Skeletal muscle tissue (tissue), 4 donors: ENCODE results near the gene ANK3. TPM values are rescaled to one million over a fixed set of nuclear protein-coding genes. Genes with fewer than 3 reads are reported as not detected.

ENCODE experiments used
- H3K27ac ChIP-seq: one replicate; pipeline ENCODE4 v1.7.0; 2013; ENCODE audit warnings: mild to moderate bottlenecking, low read depth, low read length, inconsistent platforms
- H3K27me3 ChIP-seq, 3 donors: one replicate each; pipeline ENCODE4 v1.7.0; 2013; ENCODE audit warnings: low read length in 3 of 3; ENCODE audit not compliant: control insufficient read depth in 3 of 3, insufficient read depth in 3 of 3
- H3K36me3 ChIP-seq, 3 donors: one replicate each; pipeline ENCODE4 v1.7.0; 2013; ENCODE audit warnings: low read length in 3 of 3; ENCODE audit not compliant: control insufficient read depth in 3 of 3, insufficient read depth in 3 of 3
- H3K4me1 ChIP-seq, 3 donors: one replicate each; pipeline ENCODE4 v1.7.0; 2013; ENCODE audit warnings: low read length in 3 of 3, mild to moderate bottlenecking in 3 of 3; ENCODE audit not compliant: control insufficient read depth in 3 of 3, insufficient read depth in 3 of 3
- H3K4me3 ChIP-seq, 3 donors: one replicate each; pipeline ENCODE4 v1.7.0; 2013; ENCODE audit warnings: low read length in 3 of 3
- H3K9ac ChIP-seq, 3 donors: one replicate each; pipeline ENCODE4 v1.7.0; 2013; ENCODE audit warnings: low read length in 3 of 3, mild to moderate bottlenecking in 3 of 3, moderate library complexity in 2 of 3, low read depth in 1 of 3
- H3K9me3 ChIP-seq, 3 donors: one replicate each; pipeline ENCODE4 v1.7.0; 2013; ENCODE audit warnings: low read length in 3 of 3; ENCODE audit not compliant: control insufficient read depth in 3 of 3
- total RNA-seq: library from RNA; depleted of rRNA; stranded (reverse); fragments of >200 nt; gene quantifications from one replicate; pipeline ENCODE4 v1.2.3, GENCODE V29; 2014
- donor health status: Osteomylitis.

Gene ANK3
- total RNA-seq, 1 donor from 2014 or later = 110 TPM

DNA sequence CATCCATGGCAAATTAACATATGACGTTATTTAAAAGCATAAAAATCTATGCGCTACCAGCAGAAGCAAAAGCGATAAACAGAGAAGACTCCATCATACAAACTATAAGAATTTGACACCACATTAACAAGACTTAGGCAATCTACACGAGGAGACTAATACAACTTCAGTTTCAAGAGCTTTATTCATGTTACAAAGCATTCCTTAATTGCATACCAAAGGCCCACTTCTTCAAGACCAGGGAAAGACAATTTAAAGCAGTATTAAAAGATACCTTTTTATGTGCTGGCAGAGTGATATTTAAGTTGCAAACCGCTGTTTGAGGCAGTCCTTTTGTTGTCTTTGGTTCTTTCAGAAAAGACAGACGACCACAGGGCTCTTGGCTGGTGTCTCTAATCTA lies 307.3 kb downstream of the ANK3 start:
- Histone ChIP-seq H3K27ac (no peak overlapping the region), H3K9ac (no peak overlapping the region), H3K4me3 (no peak overlapping the region), H3K27me3 (no peaks in the 10 kb centered on the region), H3K36me3 (peaks cover 0 to 47% (median 24%) of the 10 kb centered on the region in 3 donors), H3K4me1 (no peaks in the 10 kb centered on the region), H3K9me3 (no peaks in the 10 kb centered on the region)

- H3K4me1 ChIP-seq = no peaks in the 10 kb centered on the region
- H3K9me3 ChIP-seq = no peaks in the 10 kb centered on the region
- no peaks in the 10 kb centered on the region for H3K27me3 ChIP-seq
- H3K36me3 ChIP-seq = peaks cover 5 to 45% (median 37%) of the 10 kb centered on the region in 3 donors
- no peak overlapping the region for H3K27ac ChIP-seq
- H3K4me3 ChIP-seq = no peak overlapping the region
- no peak overlapping the region for H3K9ac ChIP-seq
Measured at GRCh38 chr10:60073781-60074656, 315.7 kb downstream of the ANK3 start.

DNA sequence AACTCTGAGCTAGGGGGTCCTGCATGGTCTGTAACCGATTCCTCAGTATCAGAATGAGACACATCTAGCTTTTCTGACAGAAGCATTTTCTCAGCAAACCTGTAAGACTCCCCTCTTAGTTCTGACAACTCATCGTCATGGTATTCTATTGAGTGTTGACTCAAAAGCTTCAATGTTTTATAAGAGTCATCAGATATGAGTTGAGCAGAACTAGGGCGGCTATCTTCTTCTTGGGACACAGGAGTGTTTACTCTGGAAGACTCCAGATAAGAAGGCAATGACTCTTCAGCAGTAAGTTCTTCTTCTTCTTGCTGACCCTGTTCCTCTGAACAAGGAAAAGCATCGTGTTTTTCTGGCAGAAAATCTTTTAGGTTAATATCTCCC lies 316.3 kb downstream of the ANK3 start:
- peaks cover 5 to 52% (median 39%) of the 10 kb centered on the region in 3 donors for H3K36me3 ChIP-seq

DNA sequence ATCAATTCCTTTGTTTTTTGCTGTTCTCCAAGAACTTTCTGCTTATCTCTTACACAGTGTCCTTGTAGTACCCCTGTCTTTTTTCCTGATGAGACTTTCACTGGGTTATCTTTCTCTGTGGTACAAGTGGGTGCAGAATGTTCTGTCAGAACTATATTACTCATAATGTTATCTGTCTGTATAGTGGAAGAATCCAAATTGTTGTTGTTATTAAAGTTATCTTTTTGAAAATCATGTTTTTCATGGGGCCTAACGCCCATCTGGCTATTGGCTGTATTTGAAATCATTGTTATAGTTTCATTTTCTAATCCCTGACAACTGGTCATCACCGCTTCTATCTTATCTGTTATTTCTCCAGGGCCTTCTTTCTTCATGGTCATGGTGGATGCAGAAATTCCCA lies 320.4 kb downstream of the ANK3 start:
- Histone ChIP-seq H3K27ac (no peak overlapping the region), H3K27me3 (no peaks in the 10 kb centered on the region), H3K36me3 (peaks cover 5 to 31% (median 30%) of the 10 kb centered on the region in 3 donors), H3K4me1 (no peaks in the 10 kb centered on the region), H3K9ac (no peak overlapping the region), H3K4me3 (no peak overlapping the region), H3K9me3 (no peaks in the 10 kb centered on the region)

More for the DNA sequence above, 316.3 kb downstream of the ANK3 start:
- Histone ChIP-seq H3K27ac (no peak overlapping the region), H3K4me3 (no peak overlapping the region), H3K27me3 (no peaks in the 10 kb centered on the region), H3K4me1 (no peaks in the 10 kb centered on the region), H3K9ac (no peak overlapping the region), H3K9me3 (no peaks in the 10 kb centered on the region)

DNA sequence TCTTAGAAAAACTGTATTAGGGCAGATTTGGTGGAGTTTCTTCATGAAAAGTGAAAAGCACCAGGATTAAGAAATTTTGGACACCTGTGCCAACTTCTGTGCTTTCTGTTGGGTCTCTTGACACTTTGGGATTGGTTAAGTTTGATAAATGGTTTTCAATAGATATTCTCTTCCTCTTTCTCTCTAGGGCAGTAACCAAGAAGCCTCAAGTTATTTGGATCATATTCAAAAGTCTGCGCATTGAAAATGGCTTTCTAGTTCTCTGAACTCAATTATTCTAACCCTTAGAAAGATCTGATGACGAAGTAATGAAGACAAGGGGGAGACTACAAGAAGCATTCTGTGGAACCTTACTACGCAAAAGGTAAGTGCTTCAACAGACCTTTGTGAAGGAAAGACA lies 339.3 kb downstream of the ANK3 start:
- Histone ChIP-seq H3K27ac (no peak overlapping the region), H3K9me3 (no peaks in the 10 kb centered on the region), H3K9ac (no peak overlapping the region), H3K4me1 (no peaks in the 10 kb centered on the region), H3K36me3 (peaks cover 0 to 8% (median 2%) of the 10 kb centered on the region in 3 donors), H3K4me3 (no peak overlapping the region), H3K27me3 (no peaks in the 10 kb centered on the region)

DNA sequence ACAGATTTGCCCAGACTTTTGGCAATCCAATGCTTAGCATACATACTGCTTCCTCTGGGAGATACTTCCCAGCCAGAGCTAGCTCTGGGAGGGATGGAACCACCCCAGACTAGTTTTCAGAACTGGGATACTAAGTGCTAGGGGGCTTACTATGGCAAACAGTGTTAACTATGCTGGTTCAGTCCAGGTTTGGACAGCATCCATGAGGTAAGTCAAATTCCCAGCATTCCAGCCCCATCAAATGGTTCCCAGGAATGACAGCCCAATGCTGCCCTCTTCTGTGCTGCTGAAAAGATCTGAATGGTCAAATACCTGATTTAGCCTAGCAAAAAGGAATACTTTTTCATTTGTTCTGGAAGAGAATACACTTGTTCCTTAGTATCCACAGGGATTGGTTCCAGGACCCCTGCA lies 341.6 kb downstream of the ANK3 start:
- no peaks in the 10 kb centered on the region for H3K4me1 ChIP-seq
- H3K27ac ChIP-seq = no peak overlapping the region
- no peak overlapping the region for H3K4me3 ChIP-seq
- H3K9me3 ChIP-seq = no peaks in the 10 kb centered on the region
- no peak overlapping the region for H3K9ac ChIP-seq
- peaks cover 0 to 4% (median 2%) of the 10 kb centered on the region in 3 donors for H3K36me3 ChIP-seq
- H3K27me3 ChIP-seq = no peaks in the 10 kb centered on the region

GRCh38 chr10:60045571-60045970 lies 344.1 kb downstream of the ANK3 start:
- H3K9ac ChIP-seq = no peak overlapping the region
- H3K36me3 ChIP-seq = peaks cover 0 to 11% (median 7%) of the 10 kb centered on the region in 3 donors
- no peaks in the 10 kb centered on the region for H3K4me1 ChIP-seq
- H3K27me3 ChIP-seq = no peaks in the 10 kb centered on the region
- no peaks in the 10 kb centered on the region for H3K9me3 ChIP-seq
- H3K27ac ChIP-seq = no peak overlapping the region
- H3K4me3 ChIP-seq = no peak overlapping the region

GRCh38 chr10:60044971-60045370 lies 344.7 kb downstream of the ANK3 start:
- Histone ChIP-seq H3K4me1 (no peaks in the 10 kb centered on the region), H3K4me3 (no peak overlapping the region), H3K9ac (no peak overlapping the region), H3K9me3 (no peaks in the 10 kb centered on the region), H3K36me3 (peaks cover 0 to 11% (median 7%) of the 10 kb centered on the region in 3 donors), H3K27ac (no peak overlapping the region), H3K27me3 (no peaks in the 10 kb centered on the region)

DNA sequence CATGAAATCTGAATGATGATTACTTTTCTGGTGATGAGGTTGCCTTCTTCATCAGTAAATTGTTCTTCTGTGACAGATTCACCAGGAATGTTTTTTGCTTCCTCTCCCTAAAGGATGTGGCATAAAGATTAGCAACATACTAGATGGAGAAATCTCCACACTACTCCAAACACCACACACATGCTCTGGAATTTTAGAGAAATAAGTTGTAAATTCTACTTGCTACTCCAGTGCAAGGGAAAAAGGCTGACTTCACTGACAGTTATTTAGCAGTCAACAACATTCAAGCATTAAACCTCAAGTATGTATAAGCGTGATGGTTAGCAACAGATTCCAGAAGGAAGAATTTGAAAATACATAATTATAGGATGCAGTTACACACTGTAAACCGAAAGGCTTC lies 345.4 kb downstream of the ANK3 start:
- Histone ChIP-seq H3K9ac (no peak overlapping the region), H3K4me3 (no peak overlapping the region), H3K27ac (no peak overlapping the region), H3K4me1 (no peaks in the 10 kb centered on the region), H3K36me3 (peaks cover 0 to 7% (median 7%) of the 10 kb centered on the region in 3 donors), H3K9me3 (no peaks in the 10 kb centered on the region), H3K27me3 (no peaks in the 10 kb centered on the region)

- Histone ChIP-seq H3K36me3 (peaks cover 0 to 7% (median 7%) of the 10 kb centered on the region in 3 donors), H3K27me3 (no peaks in the 10 kb centered on the region), H3K27ac (no peak overlapping the region), H3K4me3 (no peak overlapping the region), H3K9me3 (no peaks in the 10 kb centered on the region), H3K9ac (no peak overlapping the region), H3K4me1 (no peaks in the 10 kb centered on the region)
Measured at GRCh38 chr10:60043561-60044241, 346.0 kb downstream of the ANK3 start.
